Keratinocyte (primary cell): ENCODE results near the gene SMYD3.

Experiments
- EZH2 ChIP-seq: IDR thresholded peaks from one replicate; pipeline ENCODE4 v1.6.1; 2012; ENCODE audit warnings: inconsistent platforms, mild to moderate bottlenecking, low read length, moderate library complexity
- TF ChIP-seq, protein P1 (sequence below), 3 experiments: IDR thresholded peaks in 1 of 3; conservative IDR thresholded peaks in 1 of 3; optimal IDR thresholded peaks in 1 of 3; 2 replicates in 2 of 3; 3 replicates in 1 of 3; pipeline versions ENCODE3 to v1.5.1; 2011; ENCODE audit warnings: low read length in 3 of 3, mild to moderate bottlenecking in 3 of 3, moderate library complexity in 2 of 3, control low read depth in 1 of 3, inconsistent platforms in 1 of 3; ENCODE audit not compliant: insufficient read depth in 2 of 3; ENCODE audit errors: extremely low read depth in 1 of 3

DNA sequence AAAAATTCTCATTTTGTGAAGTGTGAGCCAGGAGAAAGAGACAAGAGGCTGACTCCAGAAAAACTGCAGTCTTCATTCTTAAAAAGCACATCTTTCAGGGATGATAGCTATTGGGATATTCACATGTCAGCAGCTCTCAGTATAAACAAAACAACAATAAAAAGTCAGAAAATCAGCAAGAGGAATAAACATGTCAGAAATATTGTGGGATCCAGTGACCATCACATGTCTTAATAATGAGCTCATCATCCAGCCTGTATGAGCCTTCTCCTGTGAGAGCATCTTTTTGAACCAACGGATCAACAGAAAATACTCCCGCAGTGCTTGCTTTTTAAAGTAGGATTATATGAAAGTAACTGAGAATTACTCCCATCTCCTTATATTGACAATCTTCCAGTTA lies 241.6 kb downstream of the SMYD3 start:
- TF ChIP-seq, protein P1, sequence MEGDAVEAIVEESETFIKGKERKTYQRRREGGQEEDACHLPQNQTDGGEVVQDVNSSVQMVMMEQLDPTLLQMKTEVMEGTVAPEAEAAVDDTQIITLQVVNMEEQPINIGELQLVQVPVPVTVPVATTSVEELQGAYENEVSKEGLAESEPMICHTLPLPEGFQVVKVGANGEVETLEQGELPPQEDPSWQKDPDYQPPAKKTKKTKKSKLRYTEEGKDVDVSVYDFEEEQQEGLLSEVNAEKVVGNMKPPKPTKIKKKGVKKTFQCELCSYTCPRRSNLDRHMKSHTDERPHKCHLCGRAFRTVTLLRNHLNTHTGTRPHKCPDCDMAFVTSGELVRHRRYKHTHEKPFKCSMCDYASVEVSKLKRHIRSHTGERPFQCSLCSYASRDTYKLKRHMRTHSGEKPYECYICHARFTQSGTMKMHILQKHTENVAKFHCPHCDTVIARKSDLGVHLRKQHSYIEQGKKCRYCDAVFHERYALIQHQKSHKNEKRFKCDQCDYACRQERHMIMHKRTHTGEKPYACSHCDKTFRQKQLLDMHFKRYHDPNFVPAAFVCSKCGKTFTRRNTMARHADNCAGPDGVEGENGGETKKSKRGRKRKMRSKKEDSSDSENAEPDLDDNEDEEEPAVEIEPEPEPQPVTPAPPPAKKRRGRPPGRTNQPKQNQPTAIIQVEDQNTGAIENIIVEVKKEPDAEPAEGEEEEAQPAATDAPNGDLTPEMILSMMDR (optimal IDR thresholded peaks at IDR 0.05 in 1 of 3, IDR thresholded peaks at IDR 0.05 in 1 of 3, conservative IDR thresholded peaks at IDR 0.05 in 1 of 3; ENCODE audit: extremely low read depth in 1 of 3, insufficient read depth in 2 of 3, low read length in 3 of 3) = no peak
- no peak for TF ChIP-seq EZH2
